GM21447 (cell line): ENCODE measurements around the gene HIVEP1.

ENCODE experiments used
- ATAC-seq: cut with Tn5 transposase; IDR thresholded peaks from one replicate; pipeline ENCODE4 v1.9.1; 2021; ENCODE audit not compliant: unreplicated experiment

HIVEP1 gene

GRCh38 chr6:12017263-12017662 lies 5.2 kb downstream of the HIVEP1 start:
- no peak for ATAC-seq

DNA sequence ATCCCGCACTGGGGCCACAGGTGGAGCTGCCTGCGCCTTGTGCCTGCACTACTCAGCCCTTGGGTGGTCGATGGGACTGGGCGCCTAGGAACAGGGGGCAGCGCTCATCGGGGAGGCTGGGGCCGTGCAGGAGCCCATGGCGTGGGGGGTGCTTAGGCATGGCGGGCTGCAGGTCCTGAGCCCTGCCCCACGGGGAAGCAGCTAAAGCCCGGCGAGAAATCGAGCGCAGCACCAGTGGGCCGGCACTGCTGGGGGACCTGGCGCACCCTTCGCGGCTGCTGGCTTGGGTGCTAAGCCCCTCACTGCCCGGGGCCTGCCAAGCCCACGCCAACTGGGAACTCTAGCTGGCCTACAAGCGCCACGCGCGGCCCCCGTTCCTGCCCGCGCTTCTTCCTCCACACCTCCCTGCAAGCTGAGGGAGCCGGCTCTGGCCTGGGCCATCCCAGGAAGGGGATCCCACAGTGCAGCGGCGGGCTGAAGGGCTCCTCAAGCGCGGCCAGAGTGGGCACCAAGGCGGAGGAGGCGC lies 5.8 kb downstream of the HIVEP1 start:
- ATAC-seq = no peak

GRCh38 chr6:12020187-12020791 lies 8.2 kb downstream of the HIVEP1 start:
- ATAC-seq = no peak

GRCh38 chr6:12022481-12022880 lies 10.4 kb downstream of the HIVEP1 start:
- ATAC-seq = no peak

- ATAC-seq = no peak
Measured at GRCh38 chr6:12022953-12023388, 10.9 kb downstream of the HIVEP1 start.

- no peak for ATAC-seq
Measured at GRCh38 chr6:12024216-12024615, 12.1 kb downstream of the HIVEP1 start.

DNA sequence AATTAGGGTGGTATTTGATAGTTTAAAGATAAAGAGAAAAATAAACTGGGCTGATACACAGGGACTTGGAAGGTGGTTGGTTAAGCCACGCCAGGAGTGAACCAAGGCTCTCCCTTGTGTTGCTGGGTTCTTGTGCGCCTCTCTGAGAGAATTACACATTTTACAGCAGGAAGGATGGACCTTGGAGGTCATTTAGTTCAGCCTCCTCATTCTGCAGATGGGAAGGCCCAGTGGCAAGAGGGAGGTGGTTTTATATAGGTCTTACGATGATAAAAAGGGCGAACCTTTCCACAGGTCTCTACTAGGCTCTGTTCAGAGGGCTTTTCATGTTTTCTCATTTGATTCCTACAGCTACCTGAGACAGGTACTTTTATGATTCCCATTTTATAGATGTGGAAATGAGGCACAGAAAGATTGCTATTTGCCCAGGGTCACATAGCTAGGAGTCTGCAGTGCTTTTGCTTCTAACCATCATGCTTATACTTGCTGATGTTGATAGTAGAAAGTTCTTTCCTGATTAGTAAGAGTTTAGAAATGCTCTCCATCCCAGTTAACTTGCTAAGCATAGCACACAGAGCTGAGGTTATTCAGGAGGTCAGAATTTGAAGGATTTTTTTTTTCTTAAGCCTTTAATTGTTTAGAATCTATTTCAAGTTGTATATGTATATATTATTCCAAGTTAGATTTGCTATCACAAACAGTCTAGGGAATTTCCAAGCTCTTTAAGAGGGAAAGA lies 12.8 kb downstream of the HIVEP1 start:
- no peak for ATAC-seq

- no peak for ATAC-seq
Measured at GRCh38 chr6:12026120-12026519, 14.0 kb downstream of the HIVEP1 start.

DNA sequence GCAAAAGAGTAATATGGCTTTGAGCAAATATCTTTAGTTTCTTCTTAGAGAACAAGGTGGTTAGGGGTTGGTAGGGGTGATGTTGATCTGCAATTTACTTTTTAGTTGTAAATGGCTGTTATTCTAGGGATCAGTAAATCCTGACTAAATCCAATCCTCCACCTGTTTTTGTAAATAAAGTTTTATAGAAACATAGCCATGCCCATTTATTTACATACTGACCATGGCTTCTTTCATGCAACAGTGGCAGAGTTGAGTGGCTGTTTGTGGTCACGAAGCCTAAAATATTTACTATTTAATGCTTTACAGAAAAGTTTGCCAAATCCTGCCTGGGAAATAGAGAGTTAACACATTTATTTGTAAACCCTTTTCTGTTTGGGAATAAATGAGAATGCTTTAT lies 14.7 kb downstream of the HIVEP1 start:
- no peak for ATAC-seq

GRCh38 chr6:12028213-12028612 lies 16.1 kb downstream of the HIVEP1 start:
- no peak for ATAC-seq

DNA sequence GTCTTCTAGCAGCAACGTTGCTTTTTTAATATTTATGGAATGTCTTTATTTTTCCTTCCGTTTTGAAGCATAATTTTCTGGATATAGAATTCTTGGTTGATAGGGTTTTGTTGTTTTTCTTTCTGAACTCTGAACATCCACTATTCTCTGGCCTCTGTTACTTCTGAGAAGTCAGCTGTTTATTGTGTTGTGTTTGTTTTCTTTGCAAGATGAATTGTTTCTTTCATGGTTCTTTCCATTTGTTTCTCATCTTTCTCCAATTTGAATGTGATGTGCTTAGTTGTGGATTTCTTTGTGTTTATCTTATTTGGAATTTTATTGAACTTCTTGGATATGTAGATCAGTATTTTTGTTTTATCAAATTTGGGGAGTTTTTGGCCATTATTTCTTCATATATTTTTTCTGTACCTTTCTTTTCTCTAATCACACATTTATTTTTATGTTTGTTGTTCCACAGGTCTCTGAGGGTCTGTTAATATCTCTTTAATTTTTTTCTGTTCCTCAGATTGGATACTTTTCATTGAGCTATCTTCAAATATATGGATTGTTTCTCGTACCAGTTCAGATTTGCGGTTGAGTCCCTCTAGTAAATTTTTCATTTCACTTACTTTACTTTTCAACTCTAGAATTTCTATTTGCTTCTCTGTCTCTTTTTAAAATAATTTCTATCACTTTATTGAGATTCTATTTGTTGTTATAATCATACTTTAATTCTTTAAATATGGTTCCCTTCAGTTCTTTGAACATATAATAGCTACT lies 18.0 kb downstream of the HIVEP1 start:
- no peak for ATAC-seq

DNA sequence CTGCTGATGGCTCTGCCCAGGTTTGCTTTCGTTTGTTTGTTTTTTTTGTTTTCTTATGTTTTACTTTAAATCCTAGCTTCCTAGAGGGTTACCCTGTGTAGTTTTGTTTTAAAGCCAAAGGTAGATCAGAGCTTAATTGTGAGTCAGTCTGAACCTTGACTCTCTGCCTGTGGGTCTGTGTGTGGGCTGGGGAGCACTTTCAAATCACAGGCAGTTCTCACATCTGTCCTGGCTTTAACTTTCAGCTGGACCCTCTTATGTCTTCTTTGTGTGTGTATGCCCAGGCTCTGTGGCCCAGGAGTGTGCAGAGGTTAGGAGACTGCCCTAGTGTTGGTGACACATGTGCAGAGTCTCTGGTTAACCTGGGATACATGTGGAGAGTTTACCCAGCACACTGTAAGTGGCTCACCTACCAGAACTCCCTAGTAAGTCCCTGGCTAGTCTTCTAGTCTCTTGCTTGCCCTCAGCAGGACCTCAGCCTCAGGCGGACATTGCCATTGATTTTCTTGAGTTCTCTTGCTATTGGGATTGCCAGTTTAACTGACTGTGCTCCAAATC lies 19.0 kb downstream of the HIVEP1 start:
- no peak for ATAC-seq

DNA sequence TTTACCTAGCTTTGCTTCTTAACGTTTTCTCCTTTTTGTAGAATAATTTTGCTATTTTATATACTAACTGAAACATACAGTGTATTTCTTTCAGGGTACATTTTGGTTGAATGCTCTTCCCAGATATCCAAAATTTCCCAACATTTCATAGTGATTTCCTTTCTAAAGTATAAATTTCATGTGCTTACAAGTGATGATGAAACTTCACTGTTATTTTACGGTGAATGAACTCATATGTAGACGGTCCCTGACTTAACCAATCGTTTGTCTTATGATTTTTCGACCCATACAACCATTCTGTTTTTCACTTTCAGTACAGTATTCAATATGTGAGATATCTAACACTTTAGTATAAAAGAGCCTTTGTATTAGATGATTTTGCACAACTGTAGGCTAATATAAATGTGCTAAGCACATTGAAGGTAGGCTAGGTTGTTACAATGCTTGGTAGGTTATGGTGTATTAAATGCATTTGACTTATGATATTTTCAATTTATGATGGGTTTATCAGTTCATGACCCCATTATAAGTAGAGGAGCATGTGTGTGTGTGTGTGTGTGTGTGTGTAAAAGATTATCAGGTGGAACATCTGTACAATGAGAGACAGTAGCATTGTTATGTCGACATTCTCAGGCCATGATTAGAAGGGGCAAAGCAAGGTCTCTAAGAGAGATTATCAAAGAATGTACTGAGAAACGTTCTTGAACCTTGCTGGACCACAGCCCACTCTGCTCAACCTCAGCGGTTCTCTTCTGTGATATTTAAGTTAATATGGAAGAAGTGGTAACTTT lies 20.9 kb downstream of the HIVEP1 start:
- no peak for ATAC-seq

GRCh38 chr6:12033770-12034169 lies 21.7 kb downstream of the HIVEP1 start:
- ATAC-seq = no peak

GRCh38 chr6:12034349-12034748 lies 22.2 kb downstream of the HIVEP1 start:
- ATAC-seq = no peak

DNA sequence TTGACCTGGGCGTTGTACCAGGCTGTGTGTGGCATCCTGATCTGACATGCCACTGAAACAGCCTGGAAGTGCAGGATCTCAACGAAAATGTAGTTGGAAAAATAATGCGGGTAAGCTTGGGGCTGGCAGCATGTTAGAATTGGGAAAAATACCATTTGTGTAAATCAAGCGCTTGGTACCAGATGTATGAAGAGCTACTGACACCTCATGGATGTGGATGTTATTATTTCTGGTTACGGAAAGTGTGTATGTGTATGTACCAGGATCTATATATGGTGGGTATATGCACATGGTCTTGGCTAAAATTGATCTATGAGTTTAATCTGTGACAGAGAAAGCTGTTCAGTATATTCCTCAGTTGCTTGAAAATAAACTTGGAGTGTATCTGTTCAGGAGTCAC lies 22.7 kb downstream of the HIVEP1 start:
- ATAC-seq = no peak

GRCh38 chr6:12036766-12037165 lies 24.7 kb downstream of the HIVEP1 start:
- no peak for ATAC-seq

DNA sequence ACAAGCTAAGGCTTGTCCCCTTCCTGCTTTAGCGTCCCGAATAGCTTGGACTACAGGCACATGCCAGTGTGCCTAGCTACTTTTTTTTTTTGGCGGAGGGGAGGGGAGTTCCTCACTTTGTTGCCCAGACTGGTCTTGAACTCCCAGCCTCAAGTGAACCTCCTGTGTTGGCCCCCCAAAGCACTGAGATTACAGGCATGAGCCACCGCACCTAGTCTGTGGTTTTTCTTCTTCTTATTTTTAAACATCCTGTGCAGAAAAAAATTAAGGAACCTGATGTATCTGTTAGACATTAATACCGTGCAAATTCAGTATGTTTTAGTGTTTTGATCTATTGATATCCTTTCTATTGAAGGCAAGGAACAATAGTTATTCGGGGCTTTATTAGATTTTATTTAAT lies 25.7 kb downstream of the HIVEP1 start:
- no peak for ATAC-seq

GRCh38 chr6:12039540-12040459 lies 27.7 kb downstream of the HIVEP1 start:
- ATAC-seq = no peak

GRCh38 chr6:12047304-12047703 lies 35.2 kb downstream of the HIVEP1 start:
- no peak for ATAC-seq
